Measurements from ENCODE around the gene CES2. TPM values are rescaled to one million over a fixed set of nuclear protein-coding genes. Genes with fewer than 3 reads are reported as not detected.

Gene CES2
- total RNA-seq, 1 donor from 2014 or later, result 15.7 TPM

DNA sequence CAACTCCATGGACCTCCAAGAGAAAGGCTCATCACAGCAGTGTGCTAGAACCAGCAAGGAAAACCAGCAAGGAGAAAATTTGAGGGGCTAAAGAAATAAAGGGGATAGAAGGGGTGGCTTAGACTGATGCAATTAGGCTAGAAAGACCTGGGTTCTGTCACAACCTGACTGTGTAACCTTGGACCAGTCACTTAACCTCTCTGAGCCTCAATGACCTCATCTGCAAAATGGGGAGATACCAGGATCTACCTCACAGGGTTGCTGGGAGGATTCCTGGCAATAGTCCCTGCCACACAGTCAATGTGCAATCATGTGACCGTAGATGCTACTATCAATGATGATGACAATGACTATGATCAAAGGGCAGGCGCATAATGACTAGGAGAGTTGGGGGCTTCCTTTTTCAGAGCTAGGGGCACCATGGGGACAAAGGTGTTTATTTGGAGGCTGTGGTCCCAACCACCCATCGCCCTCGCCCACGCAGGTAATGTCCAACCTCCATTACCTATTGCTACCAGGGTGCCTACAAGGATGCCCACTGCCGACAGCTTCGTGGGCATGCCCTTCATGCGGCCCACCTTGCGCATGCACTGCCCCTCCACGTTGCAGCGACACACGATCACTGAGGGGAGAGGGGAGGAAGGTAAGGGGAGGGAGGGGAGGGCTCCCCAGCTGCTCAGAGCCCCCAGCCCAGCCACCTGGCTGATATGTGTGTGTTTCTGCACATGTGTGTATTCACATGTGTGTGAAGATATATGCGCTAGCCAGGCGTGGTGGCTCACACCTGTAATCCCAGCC lies 26.4 kb upstream of the CES2 start:
- H3K36me3 ChIP-seq (ENCODE audit: control insufficient read depth in 3 of 3, insufficient read depth in 3 of 3, low read length in 3 of 3), result no peaks in the 10 kb centered on the region
- no peaks in the 10 kb centered on the region for H3K9me3 ChIP-seq (ENCODE audit: control insufficient read depth in 3 of 3, low read length in 3 of 3)
- no peaks in the 10 kb centered on the region for H3K27me3 ChIP-seq (ENCODE audit: control insufficient read depth in 3 of 3, insufficient read depth in 3 of 3, low read length in 3 of 3)
- H3K9ac ChIP-seq (ENCODE audit: low read depth in 1 of 3, low read length in 3 of 3), result no peak overlapping the region
- no peak overlapping the region for H3K4me3 ChIP-seq (ENCODE audit: low read length in 3 of 3)
- peaks cover 31 to 42% (median 33%) of the 10 kb centered on the region in 3 donors for H3K4me1 ChIP-seq (ENCODE audit: control insufficient read depth in 3 of 3, insufficient read depth in 3 of 3, low read length in 3 of 3)
- H3K27ac ChIP-seq (ENCODE audit: low read depth, low read length), result no peak overlapping the region

DNA sequence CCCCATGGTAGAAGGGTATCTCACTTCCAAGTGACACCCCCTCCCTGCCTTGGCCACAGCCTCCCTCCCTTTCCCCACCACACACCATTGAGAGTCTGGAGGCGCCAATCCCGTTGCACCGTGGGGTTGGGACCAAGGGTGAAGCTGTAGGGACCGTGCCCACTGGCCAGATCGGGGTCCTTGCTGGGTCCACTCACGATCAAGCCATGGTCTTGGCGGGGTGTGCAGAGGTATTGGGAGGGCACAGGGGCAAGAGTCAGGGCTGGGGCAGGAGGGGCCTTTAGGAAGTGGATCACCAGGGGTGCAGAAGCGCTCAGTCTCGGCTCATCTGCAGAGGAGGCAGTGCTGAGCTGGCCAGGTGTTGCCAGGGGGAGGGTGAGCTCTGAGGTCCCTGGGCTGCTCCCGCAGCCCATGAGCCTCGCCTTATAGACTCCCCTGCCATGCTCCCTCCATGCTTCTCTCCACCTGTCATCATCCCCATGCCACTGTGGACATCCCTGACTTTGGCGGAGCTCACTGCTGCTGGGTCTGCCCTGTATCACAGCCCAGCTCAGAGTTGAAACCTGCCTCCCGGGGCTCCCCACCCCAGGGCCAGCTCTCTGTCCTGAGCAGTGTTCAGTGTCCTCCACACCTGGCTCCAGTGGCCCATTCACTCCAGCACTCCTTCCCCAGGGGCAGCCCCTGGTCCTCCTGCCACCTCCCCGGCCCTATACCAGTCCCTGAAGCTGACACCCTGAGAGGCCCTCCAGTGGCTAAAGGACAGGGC lies 25.0 kb upstream of the CES2 start:
- Histone ChIP-seq H3K27me3 (ENCODE audit: control insufficient read depth in 3 of 3, insufficient read depth in 3 of 3, low read length in 3 of 3) (no peaks in the 10 kb centered on the region), H3K9ac (ENCODE audit: low read depth in 1 of 3, low read length in 3 of 3) (no peak overlapping the region), H3K4me3 (ENCODE audit: low read length in 3 of 3) (no peak overlapping the region), H3K4me1 (ENCODE audit: control insufficient read depth in 3 of 3, insufficient read depth in 3 of 3, low read length in 3 of 3) (peaks cover 20 to 35% (median 21%) of the 10 kb centered on the region in 3 donors), H3K27ac (ENCODE audit: low read depth, low read length) (no peak overlapping the region), H3K9me3 (ENCODE audit: control insufficient read depth in 3 of 3, low read length in 3 of 3) (no peaks in the 10 kb centered on the region), H3K36me3 (ENCODE audit: control insufficient read depth in 3 of 3, insufficient read depth in 3 of 3, low read length in 3 of 3) (no peaks in the 10 kb centered on the region)

- no peaks in the 10 kb centered on the region for H3K36me3 ChIP-seq (ENCODE audit: control insufficient read depth in 3 of 3, insufficient read depth in 3 of 3, low read length in 3 of 3)
- H3K9ac ChIP-seq (ENCODE audit: low read depth in 1 of 3, low read length in 3 of 3), result no peak overlapping the region
- no peaks in the 10 kb centered on the region for H3K9me3 ChIP-seq (ENCODE audit: control insufficient read depth in 3 of 3, low read length in 3 of 3)
- peaks cover 0 to under 1% (median 0%) of the 10 kb centered on the region in 3 donors for H3K27me3 ChIP-seq (ENCODE audit: control insufficient read depth in 3 of 3, insufficient read depth in 3 of 3, low read length in 3 of 3)
- H3K4me1 ChIP-seq (ENCODE audit: control insufficient read depth in 3 of 3, insufficient read depth in 3 of 3, low read length in 3 of 3), result peaks cover 15 to 28% (median 15%) of the 10 kb centered on the region in 3 donors
- H3K27ac ChIP-seq (ENCODE audit: low read depth, low read length), result no peak overlapping the region
- H3K4me3 ChIP-seq (ENCODE audit: low read length in 3 of 3), result no peak overlapping the region
Measured at GRCh38 chr16:66911112-66911511, 24.2 kb upstream of the CES2 start.

DNA sequence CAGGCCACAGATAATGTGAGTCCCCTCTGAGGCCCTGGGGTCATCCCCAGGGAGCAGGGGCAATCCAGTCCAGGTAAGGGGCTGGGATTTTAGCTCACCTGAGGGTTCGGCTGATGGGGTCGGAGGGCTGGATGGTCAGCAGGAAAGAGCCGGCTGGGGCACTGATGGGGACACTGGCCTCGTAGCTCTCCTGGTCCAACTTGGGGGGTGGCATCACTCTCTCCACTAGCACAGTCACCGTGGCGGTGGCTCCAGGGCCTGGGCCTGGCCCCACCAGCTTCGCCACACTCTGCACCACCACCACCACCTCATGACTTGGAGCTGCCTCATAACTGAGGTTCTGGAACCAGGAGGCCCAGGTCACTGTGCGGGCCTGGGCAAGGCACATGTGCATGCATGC lies 23.5 kb upstream of the CES2 start:
- Histone ChIP-seq H3K9me3 (ENCODE audit: control insufficient read depth in 3 of 3, low read length in 3 of 3) (no peaks in the 10 kb centered on the region), H3K4me1 (ENCODE audit: control insufficient read depth in 3 of 3, insufficient read depth in 3 of 3, low read length in 3 of 3) (peaks cover 14 to 21% (median 15%) of the 10 kb centered on the region in 3 donors), H3K4me3 (ENCODE audit: low read length in 3 of 3) (no peak overlapping the region), H3K27ac (ENCODE audit: low read depth, low read length) (no peak overlapping the region), H3K27me3 (ENCODE audit: control insufficient read depth in 3 of 3, insufficient read depth in 3 of 3, low read length in 3 of 3) (peaks cover 0 to 3% (median 0%) of the 10 kb centered on the region in 3 donors), H3K9ac (ENCODE audit: low read depth in 1 of 3, low read length in 3 of 3) (no peak overlapping the region), H3K36me3 (ENCODE audit: control insufficient read depth in 3 of 3, insufficient read depth in 3 of 3, low read length in 3 of 3) (no peaks in the 10 kb centered on the region)

GRCh38 chr16:66913081-66913480 lies 22.2 kb upstream of the CES2 start:
- H3K27me3 ChIP-seq (ENCODE audit: control insufficient read depth in 3 of 3, insufficient read depth in 3 of 3, low read length in 3 of 3), result peaks cover 0 to 3% (median 0%) of the 10 kb centered on the region in 3 donors
- H3K9ac ChIP-seq (ENCODE audit: low read depth in 1 of 3, low read length in 3 of 3), result no peak overlapping the region
- H3K36me3 ChIP-seq (ENCODE audit: control insufficient read depth in 3 of 3, insufficient read depth in 3 of 3, low read length in 3 of 3), result no peaks in the 10 kb centered on the region

DNA sequence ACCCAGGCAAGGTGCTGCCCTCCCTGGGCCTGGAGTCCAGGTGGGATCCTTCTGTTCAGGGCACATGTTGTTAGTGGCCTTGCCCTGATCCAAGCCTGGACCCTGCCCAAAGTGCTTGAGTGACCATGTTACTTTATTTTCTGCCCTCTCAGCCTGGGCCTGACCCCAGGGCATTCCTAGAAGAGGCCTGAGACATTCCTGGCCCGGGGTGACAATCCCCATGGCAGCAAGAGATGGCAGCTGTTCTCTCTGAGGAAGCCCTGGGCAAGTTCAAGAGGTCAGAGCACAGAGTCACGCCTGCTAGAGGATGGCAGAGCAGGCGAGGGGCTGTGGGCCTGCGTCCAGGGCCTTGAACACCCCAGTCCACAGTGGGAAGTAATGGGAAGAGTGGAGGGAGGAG lies 21.6 kb upstream of the CES2 start:
- H3K27ac ChIP-seq (ENCODE audit: low read depth, low read length), result no peak overlapping the region
- H3K9ac ChIP-seq (ENCODE audit: low read depth in 1 of 3, low read length in 3 of 3), result no peak overlapping the region
- H3K9me3 ChIP-seq (ENCODE audit: control insufficient read depth in 3 of 3, low read length in 3 of 3), result no peaks in the 10 kb centered on the region
- peaks cover 0 to 3% (median 0%) of the 10 kb centered on the region in 3 donors for H3K27me3 ChIP-seq (ENCODE audit: control insufficient read depth in 3 of 3, insufficient read depth in 3 of 3, low read length in 3 of 3)
- H3K4me3 ChIP-seq (ENCODE audit: low read length in 3 of 3), result no peak overlapping the region
- no peaks in the 10 kb centered on the region for H3K36me3 ChIP-seq (ENCODE audit: control insufficient read depth in 3 of 3, insufficient read depth in 3 of 3, low read length in 3 of 3)
- H3K4me1 ChIP-seq (ENCODE audit: control insufficient read depth in 3 of 3, insufficient read depth in 3 of 3, low read length in 3 of 3), result peaks cover 9 to 16% (median 9%) of the 10 kb centered on the region in 3 donors

More at GRCh38 chr16:66913081-66913480, 22.2 kb upstream of the CES2 start:
- no peak overlapping the region for H3K27ac ChIP-seq (ENCODE audit: low read depth, low read length)
- peaks cover 7 to 16% (median 9%) of the 10 kb centered on the region in 3 donors for H3K4me1 ChIP-seq (ENCODE audit: control insufficient read depth in 3 of 3, insufficient read depth in 3 of 3, low read length in 3 of 3)
- H3K4me3 ChIP-seq (ENCODE audit: low read length in 3 of 3), result no peak overlapping the region
- H3K9me3 ChIP-seq (ENCODE audit: control insufficient read depth in 3 of 3, low read length in 3 of 3), result no peaks in the 10 kb centered on the region

- peaks cover 0 to 3% (median 0%) of the 10 kb centered on the region in 3 donors for H3K27me3 ChIP-seq (ENCODE audit: control insufficient read depth in 3 of 3, insufficient read depth in 3 of 3, low read length in 3 of 3)
- H3K36me3 ChIP-seq (ENCODE audit: control insufficient read depth in 3 of 3, insufficient read depth in 3 of 3, low read length in 3 of 3), result no peaks in the 10 kb centered on the region
- no peak overlapping the region for H3K4me3 ChIP-seq (ENCODE audit: low read length in 3 of 3)
- no peak overlapping the region for H3K27ac ChIP-seq (ENCODE audit: low read depth, low read length)
- H3K9me3 ChIP-seq (ENCODE audit: control insufficient read depth in 3 of 3, low read length in 3 of 3), result no peaks in the 10 kb centered on the region
- peaks cover 15 to 23% (median 17%) of the 10 kb centered on the region in 3 donors for H3K4me1 ChIP-seq (ENCODE audit: control insufficient read depth in 3 of 3, insufficient read depth in 3 of 3, low read length in 3 of 3)
- H3K9ac ChIP-seq (ENCODE audit: low read depth in 1 of 3, low read length in 3 of 3), result no peak overlapping the region
Measured at GRCh38 chr16:66914541-66914940, 20.8 kb upstream of the CES2 start.

DNA sequence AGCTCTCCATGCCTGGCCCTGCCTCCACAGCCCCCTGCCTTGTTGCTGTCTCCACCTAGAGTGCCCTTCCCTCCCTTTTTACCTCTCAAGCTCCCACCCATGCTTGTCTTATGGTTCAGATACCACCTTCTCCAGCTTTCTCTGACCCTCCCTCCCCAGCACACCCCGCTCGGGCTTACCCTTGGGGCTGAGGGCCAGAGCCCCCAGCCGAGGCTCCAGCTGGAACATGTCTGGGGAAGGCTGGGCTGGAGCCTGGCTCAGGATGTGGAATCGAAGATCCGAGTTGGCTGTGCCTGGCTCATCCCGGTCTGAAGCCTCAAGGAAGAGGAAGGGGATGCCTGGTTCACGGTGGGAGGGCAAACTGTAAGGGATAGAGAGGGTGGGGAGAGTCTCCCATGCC lies 20.3 kb upstream of the CES2 start:
- Histone ChIP-seq H3K9ac (ENCODE audit: low read depth in 1 of 3, low read length in 3 of 3) (no peak overlapping the region), H3K27ac (ENCODE audit: low read depth, low read length) (no peak overlapping the region), H3K36me3 (ENCODE audit: control insufficient read depth in 3 of 3, insufficient read depth in 3 of 3, low read length in 3 of 3) (no peaks in the 10 kb centered on the region), H3K27me3 (ENCODE audit: control insufficient read depth in 3 of 3, insufficient read depth in 3 of 3, low read length in 3 of 3) (peaks cover 0 to 3% (median 0%) of the 10 kb centered on the region in 3 donors), H3K4me1 (ENCODE audit: control insufficient read depth in 3 of 3, insufficient read depth in 3 of 3, low read length in 3 of 3) (peaks cover 20 to 28% (median 22%) of the 10 kb centered on the region in 3 donors), H3K4me3 (ENCODE audit: low read length in 3 of 3) (no peak overlapping the region), H3K9me3 (ENCODE audit: control insufficient read depth in 3 of 3, low read length in 3 of 3) (no peaks in the 10 kb centered on the region)

DNA sequence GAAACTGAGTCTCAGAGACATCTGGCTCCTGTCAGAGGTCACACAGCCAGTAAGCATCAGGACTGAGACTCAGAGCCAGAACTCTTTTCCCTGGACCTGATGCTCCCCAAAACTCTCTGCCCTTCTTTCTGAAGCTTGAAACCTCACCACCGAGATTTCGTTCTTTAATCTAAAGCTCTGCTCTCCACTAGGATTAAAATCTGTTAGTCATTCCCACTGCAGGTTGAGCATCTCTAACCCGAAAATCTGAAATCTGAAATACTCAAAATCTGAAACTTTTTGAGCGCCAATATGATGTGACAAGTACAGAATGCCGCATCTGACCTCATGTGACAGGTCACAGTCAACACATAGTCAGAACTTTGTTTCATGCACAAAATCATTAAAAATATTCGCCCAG lies 18.8 kb upstream of the CES2 start:
- Histone ChIP-seq H3K27ac (ENCODE audit: low read depth, low read length) (no peak overlapping the region), H3K4me1 (ENCODE audit: control insufficient read depth in 3 of 3, insufficient read depth in 3 of 3, low read length in 3 of 3) (peaks cover 28 to 39% (median 34%) of the 10 kb centered on the region in 3 donors), H3K4me3 (ENCODE audit: low read length in 3 of 3) (no peak overlapping the region), H3K9me3 (ENCODE audit: control insufficient read depth in 3 of 3, low read length in 3 of 3) (no peaks in the 10 kb centered on the region), H3K36me3 (ENCODE audit: control insufficient read depth in 3 of 3, insufficient read depth in 3 of 3, low read length in 3 of 3) (peaks cover 0 to under 1% (median 0%) of the 10 kb centered on the region in 3 donors), H3K9ac (ENCODE audit: low read depth in 1 of 3, low read length in 3 of 3) (no peak overlapping the region), H3K27me3 (ENCODE audit: control insufficient read depth in 3 of 3, insufficient read depth in 3 of 3, low read length in 3 of 3) (peaks cover 0 to 3% (median 0%) of the 10 kb centered on the region in 3 donors)

GRCh38 chr16:66917741-66918140 lies 17.6 kb upstream of the CES2 start:
- Histone ChIP-seq H3K27me3 (ENCODE audit: control insufficient read depth in 3 of 3, insufficient read depth in 3 of 3, low read length in 3 of 3) (peaks cover 0 to 3% (median 0%) of the 10 kb centered on the region in 3 donors), H3K36me3 (ENCODE audit: control insufficient read depth in 3 of 3, insufficient read depth in 3 of 3, low read length in 3 of 3) (peaks cover 0 to 10% (median 4%) of the 10 kb centered on the region in 3 donors), H3K27ac (ENCODE audit: low read depth, low read length) (no peak overlapping the region), H3K9me3 (ENCODE audit: control insufficient read depth in 3 of 3, low read length in 3 of 3) (no peaks in the 10 kb centered on the region), H3K4me1 (ENCODE audit: control insufficient read depth in 3 of 3, insufficient read depth in 3 of 3, low read length in 3 of 3) (peaks cover 29 to 48% (median 44%) of the 10 kb centered on the region in 3 donors), H3K9ac (ENCODE audit: low read depth in 1 of 3, low read length in 3 of 3) (no peak overlapping the region), H3K4me3 (ENCODE audit: low read length in 3 of 3) (no peak overlapping the region)
